LNCaP clone FGC (cell line): ENCODE results near the gene ZNF282.
A peak's percentile ranks its signal among the peaks of the same experiment; 100 is the strongest.
"Not testable (repeated sequence)": the region's sequence is repeated elsewhere in the genome, so short reads cannot be mapped to it uniquely, and the experiment has no call there.

Source experiments
- DNase-seq: peaks from one replicate; pipeline ENCODE4 v3.0.0-alpha.2; 2011; ENCODE audit warnings: low read depth
- H3K4me3 ChIP-seq: 2 replicates; pipeline ENCODE4 v1.5.1; 2011; ENCODE audit warnings: mild to moderate bottlenecking, low read depth, low read length, control low read depth
- TF ChIP-seq, protein P1 (sequence below): IDR thresholded peaks from 2 replicates; pipeline ENCODE4 v1.5.1; 2012; ENCODE audit warnings: mild to moderate bottlenecking; ENCODE audit not compliant: control insufficient read depth, insufficient read depth; ENCODE audit errors: extremely low read depth

Gene ZNF282

DNA sequence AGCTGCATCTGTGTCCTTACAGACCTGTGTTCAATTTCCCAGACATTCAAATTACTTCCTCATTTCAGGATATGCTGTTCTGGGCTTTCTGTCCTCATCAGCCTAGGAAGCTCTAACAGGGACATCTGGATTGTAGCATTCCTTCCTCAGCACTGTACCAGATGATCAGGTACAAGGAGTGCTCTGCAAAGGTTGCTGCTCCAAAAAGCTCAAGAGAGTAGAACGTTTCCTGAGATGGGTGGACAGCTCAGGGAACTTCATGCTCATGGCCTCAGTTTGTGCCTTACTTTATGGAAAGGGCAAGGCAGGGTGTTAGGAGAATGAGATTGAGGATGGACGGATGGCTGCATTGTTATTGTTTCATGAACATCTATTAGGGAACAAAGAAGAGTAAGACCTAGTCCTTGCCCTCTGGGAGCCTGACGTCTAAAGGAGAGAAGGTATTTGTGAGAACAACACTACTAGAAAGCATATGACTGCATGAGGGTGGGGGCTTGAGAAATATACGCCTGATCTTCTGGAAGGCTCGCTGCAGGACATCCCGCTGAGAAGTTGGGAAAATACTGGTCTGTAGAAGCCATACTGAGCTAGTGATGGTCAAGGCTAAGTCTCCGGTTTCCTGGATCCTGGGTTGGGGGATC lies 33.6 kb downstream of the ZNF282 start:
- TF ChIP-seq, protein P1, sequence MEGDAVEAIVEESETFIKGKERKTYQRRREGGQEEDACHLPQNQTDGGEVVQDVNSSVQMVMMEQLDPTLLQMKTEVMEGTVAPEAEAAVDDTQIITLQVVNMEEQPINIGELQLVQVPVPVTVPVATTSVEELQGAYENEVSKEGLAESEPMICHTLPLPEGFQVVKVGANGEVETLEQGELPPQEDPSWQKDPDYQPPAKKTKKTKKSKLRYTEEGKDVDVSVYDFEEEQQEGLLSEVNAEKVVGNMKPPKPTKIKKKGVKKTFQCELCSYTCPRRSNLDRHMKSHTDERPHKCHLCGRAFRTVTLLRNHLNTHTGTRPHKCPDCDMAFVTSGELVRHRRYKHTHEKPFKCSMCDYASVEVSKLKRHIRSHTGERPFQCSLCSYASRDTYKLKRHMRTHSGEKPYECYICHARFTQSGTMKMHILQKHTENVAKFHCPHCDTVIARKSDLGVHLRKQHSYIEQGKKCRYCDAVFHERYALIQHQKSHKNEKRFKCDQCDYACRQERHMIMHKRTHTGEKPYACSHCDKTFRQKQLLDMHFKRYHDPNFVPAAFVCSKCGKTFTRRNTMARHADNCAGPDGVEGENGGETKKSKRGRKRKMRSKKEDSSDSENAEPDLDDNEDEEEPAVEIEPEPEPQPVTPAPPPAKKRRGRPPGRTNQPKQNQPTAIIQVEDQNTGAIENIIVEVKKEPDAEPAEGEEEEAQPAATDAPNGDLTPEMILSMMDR = no peak
- H3K4me3 ChIP-seq = no peak overlapping the region
- DNase-seq = no peak

DNA sequence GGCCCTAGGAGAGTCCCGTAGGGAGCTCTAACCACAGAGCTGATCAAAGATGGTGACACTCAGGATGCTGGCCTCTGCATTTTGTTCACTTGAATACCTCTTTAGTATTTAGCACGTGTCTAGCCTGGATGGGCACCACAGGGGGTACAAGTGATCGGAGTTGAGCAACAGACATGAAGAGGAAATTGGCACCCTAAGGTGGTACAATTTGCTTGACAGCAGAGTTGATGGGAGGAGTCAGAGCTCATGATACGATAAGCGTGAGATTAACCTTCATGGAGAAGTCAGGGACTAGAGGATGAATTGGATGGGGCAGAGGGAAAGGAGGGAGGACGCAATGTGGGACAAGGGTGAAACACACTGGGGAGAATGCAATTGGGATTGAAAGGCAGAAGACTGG lies 34.2 kb downstream of the ZNF282 start:
- no peak overlapping the region for H3K4me3 ChIP-seq
- no peak for DNase-seq
- TF ChIP-seq, protein P1 = no peak

DNA sequence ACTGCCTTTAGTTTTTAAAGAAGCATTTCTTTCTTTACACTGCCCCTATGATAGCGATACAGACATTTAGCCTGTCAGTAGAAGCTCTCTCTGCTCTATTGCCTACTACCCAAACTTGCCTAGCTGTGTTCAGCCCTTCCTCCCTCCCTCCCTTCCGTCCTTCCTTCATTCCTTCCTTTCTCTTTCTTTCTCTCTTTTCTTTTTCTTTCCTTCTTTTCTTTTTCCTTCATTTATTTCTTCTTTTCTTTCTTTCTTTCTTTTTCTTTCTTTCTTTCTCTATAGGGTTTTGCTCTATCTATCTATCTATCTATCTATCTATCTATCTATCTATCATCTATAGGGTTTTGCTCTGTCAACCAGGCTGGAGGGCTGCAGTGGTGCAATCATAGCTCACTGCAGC lies 37.0 kb downstream of the ZNF282 start:
- TF ChIP-seq, protein P1 = no peak
- no peak for DNase-seq
- H3K4me3 ChIP-seq = no peak overlapping the region

DNA sequence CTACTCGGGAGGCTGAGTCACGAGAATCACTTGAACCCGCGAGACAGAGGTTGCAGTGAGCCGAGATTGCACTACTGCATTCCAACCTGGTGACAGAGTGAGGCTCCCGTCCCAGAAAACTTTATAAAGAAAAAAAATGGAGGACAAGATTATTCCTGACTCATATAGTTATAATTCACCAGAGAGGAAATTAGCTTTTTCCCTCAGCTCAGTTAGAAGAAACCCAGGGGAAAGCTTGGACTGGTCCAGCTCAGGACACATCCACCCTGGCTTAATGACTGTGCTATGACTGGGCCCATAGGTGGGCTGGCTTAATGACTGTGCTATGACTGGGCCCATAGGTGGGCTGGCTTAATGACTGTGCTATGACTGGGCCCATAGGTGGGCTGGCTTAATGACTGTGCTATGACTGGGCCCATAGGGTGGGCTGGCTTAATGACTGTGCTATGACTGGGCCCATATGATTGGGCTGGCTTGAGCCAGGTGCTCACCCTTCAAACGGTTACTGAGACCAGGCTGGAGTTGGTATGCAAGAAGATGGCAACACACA lies 38.4 kb downstream of the ZNF282 start:
- H3K4me3 ChIP-seq, DNase-seq: not testable (repeated sequence)

DNA sequence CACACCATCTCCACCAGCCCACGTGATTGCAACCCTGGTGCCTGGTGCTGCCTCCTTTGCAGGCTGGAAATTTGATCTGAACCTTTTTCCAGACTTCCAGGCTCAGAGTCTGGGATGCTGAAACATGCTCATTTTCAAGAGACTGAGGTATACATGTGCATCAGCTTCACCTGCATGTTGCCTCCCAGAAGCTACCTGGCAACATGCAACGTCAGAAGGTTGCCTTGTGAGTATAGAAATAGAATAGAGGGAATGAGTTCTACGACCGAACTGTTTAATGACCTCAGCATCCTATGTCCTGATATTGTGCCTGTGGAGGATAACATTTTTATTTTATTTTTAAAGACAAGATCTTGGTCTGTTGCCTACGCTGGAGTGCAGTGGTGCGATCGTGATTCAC lies 42.2 kb downstream of the ZNF282 start:
- no peak overlapping the region for H3K4me3 ChIP-seq
- DNase-seq = no peak
- TF ChIP-seq, protein P1 = no peak

- TF ChIP-seq, protein P1 = no peak
- no peak overlapping the region for H3K4me3 ChIP-seq
- DNase-seq = peak; percentile 80
Measured at GRCh38 chr7:149238051-149238450, 42.7 kb downstream of the ZNF282 start.

DNA sequence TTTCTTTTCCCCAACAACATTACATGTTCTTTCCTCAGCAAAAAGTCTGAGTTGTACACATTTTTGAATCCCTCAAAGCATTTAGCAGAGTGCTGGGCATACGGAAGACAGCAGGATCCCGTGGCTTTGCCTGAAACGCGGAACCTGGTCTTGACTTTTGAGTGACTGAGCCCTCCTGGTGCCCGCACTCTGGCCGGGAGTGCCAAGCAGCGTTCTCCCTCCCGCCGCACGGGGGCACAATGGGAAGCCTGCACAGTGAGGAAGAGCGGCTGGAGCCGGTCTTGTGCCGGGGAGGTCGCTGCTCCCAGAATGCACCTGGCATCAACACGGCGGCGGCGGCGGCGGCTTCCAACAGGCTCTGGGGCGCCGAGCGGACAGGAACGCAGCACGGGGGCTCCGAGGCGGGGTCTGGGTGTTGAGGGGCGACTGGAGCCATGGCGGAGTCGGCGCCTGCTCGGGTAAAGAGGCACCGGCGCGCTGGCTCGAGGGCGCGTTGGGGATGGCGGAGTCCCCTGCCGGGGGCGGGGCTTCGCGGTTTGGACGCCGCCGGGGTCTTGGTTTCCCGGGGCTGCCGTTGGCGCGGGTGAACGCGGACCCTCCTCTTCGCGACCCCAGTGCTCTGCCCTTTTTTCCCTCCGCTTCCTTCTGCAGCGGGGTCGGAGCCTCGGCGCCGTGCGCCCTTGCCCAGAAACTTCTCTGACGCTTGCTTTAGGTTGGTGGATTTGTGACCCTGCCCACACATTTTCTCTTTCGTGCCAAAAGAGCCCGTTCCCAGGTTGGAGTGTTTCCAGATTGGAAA lies 44.2 kb downstream of the ZNF282 start, which contains the start of gene ZNF212:
TSS of gene ZNF212 (plus strand) at position 307 of the 799 bp plus-strand sequence. CDS start at position 435, 128 bp downstream.
- peak; percentile 70 for DNase-seq
- H3K4me3 ChIP-seq = peak within 1 kb of the TSS; percentile 100
- TF ChIP-seq, protein P1 = peak; percentile 98
